ENCODE results near the gene MIPOL1. TPM values are rescaled to one million over a fixed set of nuclear protein-coding genes. Genes with fewer than 3 reads are reported as not detected.
"Not testable (repeated sequence)": the region's sequence is repeated elsewhere in the genome, so short reads cannot be mapped to it uniquely, and the experiment has no call there.

The MIPOL1 gene
- total RNA-seq, 1 donor from 2014 or later = 3.4 TPM

GRCh38 chr14:37187840-37188577 lies 9.7 kb upstream of the MIPOL1 start:
- ATAC-seq = not testable (repeated sequence)

- ATAC-seq = not testable (repeated sequence)
Measured at GRCh38 chr14:37189733-37190132, 8.0 kb upstream of the MIPOL1 start.

DNA sequence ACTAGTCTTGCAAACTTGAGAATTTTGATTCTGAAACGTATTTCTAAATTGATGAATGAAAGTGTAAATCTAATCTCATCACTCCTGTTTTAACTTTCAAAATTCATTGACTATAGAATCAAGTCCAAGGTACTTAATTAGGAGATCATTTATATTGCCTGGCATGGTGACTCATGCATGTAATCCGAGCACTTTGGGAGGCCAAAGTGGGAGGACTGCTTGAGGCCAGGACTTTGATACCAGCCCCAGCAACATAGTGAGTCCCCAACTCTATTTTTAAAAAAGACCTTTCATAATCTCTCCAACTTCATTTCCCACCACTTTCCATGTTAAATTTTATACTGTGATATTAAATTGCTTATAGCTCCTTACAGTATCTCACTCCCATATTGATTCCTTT lies 3.0 kb upstream of the MIPOL1 start:
- ATAC-seq = no peak

DNA sequence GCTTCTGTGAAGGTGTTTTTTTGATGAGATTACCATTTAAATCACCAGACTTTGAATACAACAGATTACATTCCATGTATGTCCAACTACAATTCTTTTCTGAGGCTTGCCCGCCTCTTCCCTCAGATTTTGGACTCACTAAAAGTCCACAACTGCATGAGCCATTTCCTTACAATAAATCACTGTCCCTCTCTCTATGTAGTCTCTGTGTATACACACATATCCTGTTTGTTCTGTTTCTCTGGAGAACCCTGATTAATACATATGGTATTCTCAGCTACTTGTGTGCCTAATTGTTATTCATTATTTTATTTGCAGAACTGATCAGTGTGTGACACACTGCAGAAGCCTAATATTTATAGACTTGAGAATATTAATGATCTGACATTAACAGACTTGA lies 2.4 kb upstream of the MIPOL1 start:
- peak; percentile 62 for ATAC-seq

GRCh38 chr14:37196604-37197420 lies 925 bp upstream of the MIPOL1 start:
- ATAC-seq = no peak

GRCh38 chr14:37198273-37198598 lies 499 bp downstream of the MIPOL1 start:
- ATAC-seq = no peak

GRCh38 chr14:37198907-37199306 lies 1.2 kb downstream of the MIPOL1 start:
- no peak for ATAC-seq

DNA sequence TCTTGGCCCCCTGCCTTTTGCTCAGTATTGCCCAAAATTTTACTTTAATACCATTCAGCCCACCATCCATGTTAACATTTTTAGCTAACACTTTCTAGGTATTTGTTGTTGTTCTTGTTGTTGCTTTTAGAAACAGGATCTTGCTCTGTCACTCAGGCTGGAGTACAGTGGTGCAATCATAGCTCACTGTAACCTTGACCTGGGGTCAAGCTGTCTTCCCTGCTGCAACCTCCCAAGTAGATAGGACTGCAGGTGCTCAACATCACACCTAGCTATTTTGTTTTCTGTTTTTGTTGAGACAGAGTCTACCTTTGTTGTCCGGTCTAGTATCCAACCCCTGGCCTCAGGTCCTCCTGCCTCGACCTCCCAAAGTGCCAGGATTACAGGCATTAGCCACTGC lies 4.0 kb downstream of the MIPOL1 start:
- no peak for ATAC-seq

DNA sequence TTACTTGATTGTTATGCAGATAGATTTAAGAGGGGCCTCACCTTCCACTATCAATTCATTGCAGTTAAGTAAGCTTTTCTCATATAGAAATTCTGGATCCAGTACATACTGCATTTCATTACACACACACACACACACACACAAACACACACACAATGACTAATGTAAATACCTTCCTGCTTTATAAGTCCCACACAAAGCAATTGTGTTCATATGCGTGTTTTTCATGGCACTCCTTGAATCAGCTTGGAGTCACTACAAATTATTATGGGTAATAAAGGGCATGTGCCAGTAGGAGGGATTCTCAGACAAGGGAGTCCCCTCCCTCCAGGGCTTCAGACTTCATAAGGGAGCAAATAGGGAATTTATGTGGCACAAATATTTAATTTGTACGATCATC lies 4.5 kb downstream of the MIPOL1 start:
- ATAC-seq = peak; percentile 55

DNA sequence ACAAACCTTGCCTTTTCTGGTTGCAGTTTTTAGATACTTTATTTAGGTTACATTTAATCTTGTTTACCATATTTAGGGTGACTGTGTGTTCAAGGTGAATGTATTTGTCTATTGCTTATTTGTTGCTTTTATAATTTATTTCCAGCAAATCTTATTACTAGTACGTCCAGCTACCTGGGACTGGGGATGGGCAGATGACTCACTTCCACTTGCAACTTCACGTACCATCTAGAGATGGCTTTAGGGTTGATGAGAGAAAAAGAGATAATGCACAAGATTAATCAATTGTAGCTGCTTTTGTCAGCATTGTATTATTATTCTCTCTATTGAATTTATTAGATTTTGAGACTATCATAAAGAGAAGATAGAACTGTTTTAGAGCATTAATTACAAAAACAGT lies 5.1 kb downstream of the MIPOL1 start:
- no peak for ATAC-seq

DNA sequence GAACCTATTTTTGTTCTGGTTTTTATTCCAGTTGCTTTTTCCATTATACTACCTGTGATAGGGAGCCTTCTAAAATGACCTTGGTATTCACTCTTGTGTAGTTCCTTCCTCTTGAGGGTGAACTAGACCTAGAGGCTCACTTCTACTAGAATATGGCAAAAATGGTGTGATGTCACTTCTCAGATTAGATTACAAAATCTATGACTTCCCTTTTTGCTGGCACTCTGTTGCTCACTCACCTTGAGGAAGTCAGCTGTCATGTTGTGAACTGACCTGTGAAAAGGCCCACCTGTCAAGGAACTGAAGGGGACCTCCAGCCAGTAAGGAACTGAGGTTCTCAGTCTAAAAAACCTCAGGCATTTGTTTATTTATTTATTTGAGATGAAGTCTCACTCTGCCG lies 5.7 kb downstream of the MIPOL1 start:
- ATAC-seq = no peak

DNA sequence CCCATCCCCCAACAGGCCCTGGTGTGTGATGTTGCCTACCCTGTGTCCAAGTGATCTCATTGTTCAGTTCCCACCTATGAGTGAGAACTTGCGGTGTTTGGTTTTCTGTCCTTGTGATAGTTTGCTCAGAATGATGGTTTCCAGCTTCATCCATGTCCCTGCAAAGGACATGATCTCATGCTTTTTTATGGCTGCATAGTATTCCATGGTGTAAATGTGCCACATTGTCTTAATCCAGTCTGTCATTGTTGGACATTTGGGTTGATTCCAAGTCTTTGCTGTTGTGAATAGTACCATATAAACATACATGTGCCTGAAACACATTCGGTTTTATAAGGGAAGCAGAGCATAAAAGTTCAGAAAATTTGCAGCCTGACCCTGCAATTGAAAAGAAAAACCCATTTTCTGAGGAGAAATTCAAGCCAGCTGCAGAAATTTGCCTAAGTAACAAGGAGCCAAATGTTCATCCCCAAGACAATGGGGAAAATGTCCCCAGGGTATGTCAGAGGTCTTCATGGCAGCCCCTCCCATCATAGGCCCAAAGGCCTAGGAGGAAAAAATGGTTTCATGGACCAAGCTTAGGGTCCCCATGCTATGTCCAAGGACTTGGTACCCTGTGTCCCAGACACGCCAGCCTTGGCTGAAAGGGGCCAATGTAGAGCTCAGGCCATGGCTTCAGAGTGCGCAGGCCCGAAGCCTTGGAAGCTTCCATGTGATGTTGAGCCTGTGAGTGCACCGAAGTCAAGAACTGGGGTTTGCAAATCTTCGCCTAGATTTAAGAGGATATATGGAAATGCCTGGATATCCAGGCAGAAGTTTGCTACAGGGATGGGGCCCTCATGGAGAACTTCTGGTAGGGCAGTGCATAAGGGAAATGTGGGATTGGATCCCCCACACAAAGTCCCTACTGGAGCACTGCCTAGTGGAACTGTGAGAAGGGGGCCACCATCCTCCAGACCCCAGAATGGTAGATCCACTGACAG lies 8.2 kb downstream of the MIPOL1 start:
- not testable (repeated sequence) for ATAC-seq

- ATAC-seq = not testable (repeated sequence)
Measured at GRCh38 chr14:37209617-37210016, 11.9 kb downstream of the MIPOL1 start.

- ATAC-seq = no peak
Measured at GRCh38 chr14:37210448-37210847, 12.7 kb downstream of the MIPOL1 start.

DNA sequence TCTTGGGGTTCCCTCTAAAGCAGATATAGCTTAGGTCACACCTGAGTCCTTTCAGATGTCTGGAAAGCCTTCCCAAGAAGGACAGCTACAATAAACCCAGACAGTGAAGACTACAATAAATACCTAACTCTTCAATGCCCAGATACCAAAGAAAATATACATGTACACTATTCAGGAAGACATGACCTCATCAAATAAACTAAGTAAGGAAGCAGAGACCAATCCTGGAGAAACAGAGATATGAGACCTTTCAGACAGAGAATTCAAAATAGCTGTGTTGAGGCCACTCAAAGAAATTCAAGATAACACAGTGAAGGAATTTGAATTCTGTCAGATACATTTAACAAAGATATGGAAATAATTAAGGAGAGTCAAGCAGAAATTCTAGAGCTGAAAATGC lies 15.3 kb downstream of the MIPOL1 start:
- ATAC-seq = no peak

GRCh38 chr14:37215345-37215744 lies 17.6 kb downstream of the MIPOL1 start:
- ATAC-seq = no peak

- ATAC-seq = no peak
Measured at GRCh38 chr14:37221073-37221472, 23.3 kb downstream of the MIPOL1 start.

DNA sequence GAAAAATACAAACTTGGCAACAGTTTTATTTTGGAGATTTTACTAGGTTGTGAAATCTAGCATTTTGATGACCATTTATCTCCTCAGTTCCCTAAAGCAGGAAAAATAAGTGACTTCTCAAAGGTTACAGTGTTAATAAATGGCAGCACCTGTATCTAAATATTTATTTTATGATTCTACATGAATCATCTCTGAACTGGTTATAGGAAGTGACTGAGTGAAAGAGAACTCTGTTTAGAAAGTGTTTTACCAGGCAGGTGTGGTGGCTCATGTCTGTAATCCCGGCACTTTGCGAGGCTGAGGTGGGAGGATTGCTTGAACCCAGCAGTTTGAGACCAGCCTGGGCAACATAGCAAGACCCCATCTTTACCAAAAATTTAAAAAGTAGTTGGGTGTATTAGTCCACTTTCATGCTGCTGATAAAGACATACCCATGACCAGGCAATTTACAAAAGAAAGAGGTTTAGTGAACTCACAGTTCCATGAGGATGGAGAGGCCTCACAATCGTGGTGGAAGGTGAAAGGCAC lies 26.3 kb downstream of the MIPOL1 start:
- peak; percentile 61 for ATAC-seq

DNA sequence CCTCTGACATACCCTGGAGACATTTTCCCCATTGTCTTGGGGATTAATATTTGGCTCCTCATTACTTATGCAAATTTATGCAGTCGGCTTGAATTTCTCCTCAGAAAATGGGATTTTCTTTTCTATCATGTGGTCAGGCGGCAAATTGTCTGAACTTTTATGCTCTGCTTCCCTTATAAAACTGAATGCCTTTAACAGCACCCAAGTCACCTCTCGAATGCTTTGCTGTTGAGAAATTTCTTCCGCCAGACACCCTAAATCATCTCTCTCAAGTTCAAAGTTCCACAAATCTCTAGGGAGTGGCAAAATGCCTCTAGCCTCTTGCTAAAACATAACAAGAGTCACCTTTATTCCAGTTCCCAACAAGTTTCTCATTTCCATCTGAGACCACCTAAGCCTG lies 27.9 kb downstream of the MIPOL1 start:
- not testable (repeated sequence) for ATAC-seq

- ATAC-seq = peak; percentile 48
Measured at GRCh38 chr14:37230551-37231194, 32.9 kb downstream of the MIPOL1 start.

GRCh38 chr14:37232907-37233481 lies 35.3 kb downstream of the MIPOL1 start:
- ATAC-seq = peak; percentile 83

DNA sequence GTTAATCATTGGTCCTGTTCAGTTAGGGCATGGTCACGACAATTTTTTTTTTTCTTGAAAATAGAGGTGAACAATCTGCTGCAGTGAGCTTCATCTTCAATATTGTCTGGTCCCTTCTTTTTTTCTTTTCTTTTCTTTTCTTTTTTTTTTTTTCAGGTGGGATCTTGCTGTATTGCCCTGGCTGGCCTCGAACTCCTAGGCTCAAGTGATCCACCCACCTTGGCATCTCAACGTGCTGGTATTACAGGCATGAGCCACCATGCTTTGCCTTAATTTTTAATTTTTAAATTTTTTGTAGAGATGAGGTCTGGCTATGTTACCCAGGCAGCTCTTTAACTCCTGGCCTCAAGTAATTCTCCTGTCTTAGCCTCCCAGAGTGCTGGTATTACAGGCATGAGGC lies 36.5 kb downstream of the MIPOL1 start:
- no peak for ATAC-seq

Data from esophagus mucosa (tissue), 1 donor.